HG03571 (cell line): ENCODE results near the gene NEUROG2.
"Not testable (repeated sequence)": the region's sequence is repeated elsewhere in the genome, so short reads cannot be mapped to it uniquely, and the experiment has no call there.

Experiments used
- ATAC-seq: cut with Tn5 transposase; IDR thresholded peaks from one replicate; pipeline ENCODE4 v1.9.1; 2021; ENCODE audit not compliant: unreplicated experiment

NEUROG2 gene

GRCh38 chr4:112516066-112516470, at the start of gene NEUROG2:
Gene NEUROG2, minus strand, starts transcription at chr4:112516180. Its CDS starts 705 bp downstream, at chr4:112515475.
- no peak for ATAC-seq

GRCh38 chr4:112564706-112565270, 48.8 kb upstream of the NEUROG2 start:
- no peak for ATAC-seq

GRCh38 chr4:112563431-112564200, 47.6 kb upstream of the NEUROG2 start:
- no peak for ATAC-seq

- no peak for ATAC-seq
Observed at GRCh38 chr4:112562254-112562879, 46.4 kb upstream of the NEUROG2 start.

- no peak for ATAC-seq
Observed at GRCh38 chr4:112560084-112560483, 44.1 kb upstream of the NEUROG2 start.

GRCh38 chr4:112559053-112559452, 43.1 kb upstream of the NEUROG2 start:
- no peak for ATAC-seq

GRCh38 chr4:112557676-112558411, 41.9 kb upstream of the NEUROG2 start:
- no peak for ATAC-seq

- not testable (repeated sequence) for ATAC-seq
Observed at GRCh38 chr4:112554271-112554670, 38.3 kb upstream of the NEUROG2 start.

- no peak for ATAC-seq
Observed at GRCh38 chr4:112552668-112553067, 36.7 kb upstream of the NEUROG2 start.

GRCh38 chr4:112550728-112551127, 34.7 kb upstream of the NEUROG2 start:
- no peak for ATAC-seq

- ATAC-seq: no peak
Observed at GRCh38 chr4:112546476-112546875, 30.5 kb upstream of the NEUROG2 start.

- ATAC-seq: no peak
Observed at GRCh38 chr4:112545346-112545745, 29.4 kb upstream of the NEUROG2 start.

- no peak for ATAC-seq
Observed at GRCh38 chr4:112540695-112541094, 24.7 kb upstream of the NEUROG2 start.

- no peak for ATAC-seq
Observed at GRCh38 chr4:112536123-112536522, 20.1 kb upstream of the NEUROG2 start.

GRCh38 chr4:112532267-112532666, 16.3 kb upstream of the NEUROG2 start:
- no peak for ATAC-seq

- no peak for ATAC-seq
Observed at GRCh38 chr4:112531146-112531545, 15.2 kb upstream of the NEUROG2 start.

- no peak for ATAC-seq
Observed at GRCh38 chr4:112526061-112526460, 10.1 kb upstream of the NEUROG2 start.

- ATAC-seq: peak; percentile 89
Observed at GRCh38 chr4:112523764-112524505, 8.0 kb upstream of the NEUROG2 start.

- peak; percentile 41 for ATAC-seq
Observed at GRCh38 chr4:112523008-112523721, 7.2 kb upstream of the NEUROG2 start.

GRCh38 chr4:112522431-112522830, 6.5 kb upstream of the NEUROG2 start:
- not testable (repeated sequence) for ATAC-seq
